CD4-positive, alpha-beta T cell (primary cell): ENCODE data around the gene FHOD1. TPM values are rescaled to one million over a fixed set of nuclear protein-coding genes. Genes with fewer than 3 reads are reported as not detected.
A peak's percentile ranks its signal among the peaks of the same experiment; 100 is the strongest.

Experiments used
- ATAC-seq: fragments of 200-7000 bp; cut with Tn5 transposase; one replicate; pipeline ENCODE4 v1.10.0; 2022; ENCODE audit warnings: mild to moderate bottlenecking; ENCODE audit not compliant: poor library complexity
- CTCF ChIA-PET: fragments of 350-600 bp; sonication (Branson Sonifier 250); formaldehyde crosslinking; loops from one replicate; lab custom pipeline; 2021; ENCODE audit warnings: antibody characterized with exemption, inconsistent platforms; lab: Charles Lee
- POLR2A ChIA-PET: fragments of 350-600 bp; sonication (Branson Sonifier 250); formaldehyde crosslinking; loops from one replicate; lab custom pipeline; 2021; ENCODE audit warnings: antibody characterized with exemption, inconsistent platforms; lab: Charles Lee
- DNase-seq, 14 experiments: peaks; one replicate each; pipeline ENCODE4 v3.0.0-alpha.2; 2013 to 2020; ENCODE audit warnings: mixed read lengths in 2 of 14
- H3K27ac ChIP-seq, 2 donors: one replicate each; pipeline versions ENCODE4 v1.5.1 to v1.7.0; 2013; ENCODE audit warnings: low read length in 2 of 2, low read depth in 1 of 2, mild to moderate bottlenecking in 1 of 2
- H3K27me3 ChIP-seq, 2 experiments: 1 replicate in 1 of 2; 2 replicates in 1 of 2; pipeline versions ENCODE4 v1.6.1 to v1.7.0; 2013; ENCODE audit warnings: low read length in 2 of 2, control low read depth in 1 of 2, mild to moderate bottlenecking in 1 of 2, moderate library complexity in 1 of 2; ENCODE audit not compliant: insufficient read depth in 2 of 2, control insufficient read depth in 1 of 2
- H3K36me3 ChIP-seq: one replicate; pipeline ENCODE4 v1.6.1; 2013; ENCODE audit warnings: low read length, control low read depth; ENCODE audit not compliant: insufficient read depth
- H3K4me1 ChIP-seq: one replicate; pipeline ENCODE4 v1.6.1; 2013; ENCODE audit warnings: low read length, control low read depth; ENCODE audit not compliant: insufficient read depth
- H3K4me3 ChIP-seq: one replicate; pipeline ENCODE4 v1.5.1; 2013; ENCODE audit warnings: mild to moderate bottlenecking, low read length, moderate library complexity
- H3K9me3 ChIP-seq, 2 experiments: 1 replicate in 1 of 2; 2 replicates in 1 of 2; pipeline versions ENCODE4 v1.6.1 to v1.7.0; 2013; ENCODE audit warnings: low read length in 2 of 2, mild to moderate bottlenecking in 2 of 2, control low read depth in 1 of 2, moderate library complexity in 1 of 2; ENCODE audit not compliant: control insufficient read depth in 1 of 2, insufficient read depth in 1 of 2
- H3K27ac Mint-ChIP-seq: one replicate; pipeline ENCODE4 v1.8.0; 2020; ENCODE audit warnings: mixed read lengths
- H3K27me3 Mint-ChIP-seq: one replicate; pipeline ENCODE4 v1.8.0; 2021; ENCODE audit warnings: mixed read lengths
- H3K36me3 Mint-ChIP-seq: one replicate; pipeline ENCODE4 v1.8.0; 2021; ENCODE audit warnings: low read depth, mixed read lengths
- H3K4me1 Mint-ChIP-seq: one replicate; pipeline ENCODE4 v1.8.0; 2021; ENCODE audit warnings: low read depth, mixed read lengths
- H3K4me3 Mint-ChIP-seq: one replicate; pipeline ENCODE4 v1.8.0; 2020; ENCODE audit warnings: mild to moderate bottlenecking, mixed read lengths
- H3K9me3 Mint-ChIP-seq: one replicate; pipeline ENCODE4 v1.8.0; 2020; ENCODE audit warnings: mixed read lengths
- CTCF ChIP-seq: fragments of 200-600 bp; IDR thresholded peaks from one replicate; pipeline ENCODE4 v1.8.0; 2022; ENCODE audit warnings: antibody characterized with exemption, mild to moderate bottlenecking
- intact Hi-C, 2 experiments: fragments of 100-400 bp; cut with DNase I in 1 of 2; cut with micrococcal nuclease in 1 of 2; formaldehyde crosslinking; loops; one replicate each; pipeline versions ENCODE4 v1.15.1 to v1.9.0; 2023 to 2025; cut with DNase I, micrococcal nuclease
- total RNA-seq, 174 experiments: library from RNA in 2 of 174; stranded (reverse) in 2 of 174; gene quantifications; one replicate each; pipeline ENCODE4 v1.2.3 and lab custom pipeline; 2021 to 2026

Gene FHOD1
- total RNA-seq, 2 experiments from 2014 or later, result 21.1 to 26.0 TPM

- DNase-seq (no peak), ATAC-seq (no peak)
- peaks cover 6% of the 10 kb centered on the region for H3K4me1 Mint-ChIP-seq
- Histone ChIP-seq H3K9me3 (no peaks in the 10 kb centered on the region), H3K27me3 (no peaks in the 10 kb centered on the region), H3K36me3 (peaks cover 3% of the 10 kb centered on the region), H3K4me3 (no peak overlapping the region), H3K4me1 (peaks cover 15% of the 10 kb centered on the region), H3K27ac (no peak overlapping the region)
- intact Hi-C loops, result loop anchor here in 1 of 2 experiments (10.0 kb wide), 1 partner anchor 192 kb away; no protein-coding TSS in a partner anchor
- ChIA-PET POLR2A (no interaction called here), CTCF (no interaction called here)
- H3K4me3 Mint-ChIP-seq, result no peak overlapping the region
- no peak for TF ChIP-seq CTCF
- H3K27ac Mint-ChIP-seq, result no peak overlapping the region
- no peaks in the 10 kb centered on the region for H3K27me3 Mint-ChIP-seq
- H3K9me3 Mint-ChIP-seq, result no peaks in the 10 kb centered on the region
- peaks cover 14% of the 10 kb centered on the region for H3K36me3 Mint-ChIP-seq
Measured at GRCh38 chr16:67283039-67283825, 36.0 kb upstream of the FHOD1 start.

DNA sequence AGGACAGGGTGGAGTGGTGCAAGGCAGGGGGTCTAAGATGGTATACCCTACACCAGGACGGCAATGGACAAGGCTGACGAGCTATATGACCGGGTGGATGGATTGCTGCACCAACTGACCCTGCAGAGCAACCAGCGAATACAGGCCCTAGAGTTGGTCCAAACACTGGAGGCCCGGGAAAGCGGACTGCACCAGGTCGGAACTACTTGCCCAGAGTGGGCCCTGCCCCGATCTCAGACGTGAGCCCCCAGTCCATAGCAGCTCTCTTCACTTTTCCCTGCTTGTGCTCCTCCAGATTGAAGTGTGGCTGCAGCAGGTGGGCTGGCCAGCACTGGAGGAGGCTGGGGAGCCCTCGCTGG is 35.1 kb upstream of the FHOD1 start:
- no peak overlapping the region for H3K27ac Mint-ChIP-seq
- Histone ChIP-seq H3K9me3 (no peaks in the 10 kb centered on the region), H3K27me3 (no peaks in the 10 kb centered on the region), H3K4me1 (peaks cover 23% of the 10 kb centered on the region), H3K4me3 (no peak overlapping the region), H3K36me3 (peaks cover 3% of the 10 kb centered on the region), H3K27ac (no peak overlapping the region)
- H3K4me3 Mint-ChIP-seq, result peak overlapping the region; percentile 14
- intact Hi-C loops, result loop anchor here in 1 of 2 experiments (10.0 kb wide), 1 partner anchor 192 kb away; no protein-coding TSS in a partner anchor
- ATAC-seq (no peak), DNase-seq (no peak)
- no peaks in the 10 kb centered on the region for H3K27me3 Mint-ChIP-seq
- peaks cover 16% of the 10 kb centered on the region for H3K36me3 Mint-ChIP-seq
- no peaks in the 10 kb centered on the region for H3K9me3 Mint-ChIP-seq
- ChIA-PET CTCF (no interaction called here), POLR2A (no interaction called here)
- H3K4me1 Mint-ChIP-seq, result peaks cover 10% of the 10 kb centered on the region
- no peak for TF ChIP-seq CTCF

GRCh38 chr16:67281536-67282446 is 34.5 kb upstream of the FHOD1 start:
- intact Hi-C loops, result loop anchor here in 1 of 2 experiments (10.0 kb wide), 1 partner anchor 193 kb away; no protein-coding TSS in a partner anchor
- Histone ChIP-seq H3K27me3 (no peaks in the 10 kb centered on the region), H3K27ac (no peak overlapping the region), H3K4me3 (no peak overlapping the region), H3K36me3 (peaks cover 4% of the 10 kb centered on the region), H3K9me3 (no peaks in the 10 kb centered on the region), H3K4me1 (peaks cover 27% of the 10 kb centered on the region)
- Mint-ChIP-seq H3K36me3 (peaks cover 17% of the 10 kb centered on the region), H3K27me3 (no peaks in the 10 kb centered on the region), H3K9me3 (no peaks in the 10 kb centered on the region), H3K27ac (no peak overlapping the region), H3K4me3 (peak overlapping the region; percentile 38), H3K4me1 (peaks cover 12% of the 10 kb centered on the region)
- DNase-seq (no peak), ATAC-seq (no peak)
- no peak for TF ChIP-seq CTCF
- ChIA-PET POLR2A (no interaction called here), CTCF (no interaction called here)
